H1 (cell line): Measurements from ENCODE around the gene SLC1A2. TPM values are rescaled to one million over a fixed set of nuclear protein-coding genes. Genes with fewer than 3 reads are reported as not detected.

ENCODE experiments used
- CTCF ChIA-PET: fragments of 300-600 bp; sonication (Branson Sonifier 250); formaldehyde crosslinking; loops from one replicate; lab custom pipeline; 2021; ENCODE audit not compliant: partially characterized antibody; lab: Charles Lee
- POLR2A ChIA-PET: fragments of 300-600 bp; sonication (Branson Sonifier 250); formaldehyde crosslinking; loops from one replicate; lab custom pipeline; 2021; ENCODE audit warnings: inconsistent platforms; ENCODE audit not compliant: partially characterized antibody; lab: Charles Lee
- DNase-seq, 2 experiments: peaks; one replicate each; pipeline versions ENCODE4 v3.0.0 to v3.0.0-alpha.2; 2010 to 2022; ENCODE audit warnings: low spot score in 2 of 2, low read depth in 1 of 2, mixed read lengths in 1 of 2
- FAIRE-seq: peaks from 2 replicates; lab custom pipeline; 2011; peaks lifted over from hg19 to GRCh38; lab: Jason Lieb, UNC
- H2AFZ ChIP-seq: 2 replicates; pipeline ENCODE4 v1.8.1; 2012; ENCODE audit warnings: low read length, inconsistent platforms
- H2AK5ac ChIP-seq: 2 replicates; pipeline ENCODE4 v1.6.1; 2013; ENCODE audit warnings: low read depth, low read length
- H2BK120ac ChIP-seq: replicated peaks from 2 replicates; pipeline ENCODE3; 2013; ENCODE audit warnings: low read depth, low read length, inconsistent platforms
- H2BK12ac ChIP-seq: 2 replicates; pipeline ENCODE4 v1.6.1; 2013; ENCODE audit warnings: low read depth, low read length
- H2BK15ac ChIP-seq: 2 replicates; pipeline ENCODE4 v1.6.1; 2013; ENCODE audit warnings: low read length
- H2BK20ac ChIP-seq: 2 replicates; pipeline ENCODE4 v1.6.1; 2013; ENCODE audit warnings: low read length
- H2BK5ac ChIP-seq: 2 replicates; pipeline ENCODE4 v1.6.1; 2013; ENCODE audit warnings: low read depth, low read length
- H3K14ac ChIP-seq: 2 replicates; pipeline ENCODE4 v1.6.1; 2013; ENCODE audit warnings: inconsistent platforms; ENCODE audit not compliant: insufficient read length
- H3K18ac ChIP-seq: 2 replicates; pipeline ENCODE4 v1.6.1; 2013; ENCODE audit warnings: low read length; ENCODE audit errors: extremely low read depth
- H3K23ac ChIP-seq: 2 replicates; pipeline ENCODE4 v1.6.1; 2013; ENCODE audit warnings: inconsistent platforms; ENCODE audit not compliant: insufficient read length
- H3K23me2 ChIP-seq: 2 replicates; pipeline ENCODE4 v1.6.1; 2013; ENCODE audit warnings: low read depth, low read length
- H3K27ac ChIP-seq: 2 replicates; pipeline ENCODE4 v1.6.1; 2011; ENCODE audit warnings: low read depth, low read length, inconsistent platforms
- H3K27me3 ChIP-seq, 4 experiments: replicated peaks in 1 of 4; 1 replicate in 1 of 4; 2 replicates in 3 of 4; pipeline versions ENCODE4 v1.6.1 to v1.8.1; 2011 to 2013; ENCODE audit warnings: low read length in 3 of 4, mild to moderate bottlenecking in 3 of 4, inconsistent platforms in 2 of 4, mixed read lengths in 2 of 4, moderate library complexity in 1 of 4; ENCODE audit not compliant: control insufficient read depth in 3 of 4, insufficient read depth in 3 of 4; ENCODE audit errors: extremely low read depth in 1 of 4
- H3K36me3 ChIP-seq, 4 experiments: 2 replicates each; pipeline versions ENCODE4 v1.6.1 to v1.8.1; 2011 to 2013; ENCODE audit warnings: mild to moderate bottlenecking in 4 of 4, low read length in 3 of 4, moderate library complexity in 2 of 4, control low read depth in 1 of 4, inconsistent platforms in 1 of 4; ENCODE audit not compliant: insufficient read depth in 4 of 4, control insufficient read depth in 2 of 4
- H3K4ac ChIP-seq: replicated peaks from 2 replicates; pipeline ENCODE3; 2013; ENCODE audit warnings: low read length, low read depth, mixed read lengths, inconsistent platforms; ENCODE audit not compliant: insufficient read length
- H3K4me1 ChIP-seq, 4 experiments: replicated peaks in 1 of 4; 1 replicate in 1 of 4; 2 replicates in 3 of 4; pipeline versions ENCODE4 v1.6.1 to v1.8.1; 2011 to 2013; ENCODE audit warnings: low read length in 3 of 4, inconsistent platforms in 2 of 4, mixed read lengths in 1 of 4; ENCODE audit not compliant: insufficient read depth in 4 of 4, control insufficient read depth in 3 of 4
- H3K4me2 ChIP-seq, 2 experiments: 2 replicates each; pipeline versions ENCODE4 v1.6.1 to v1.8.1; 2011 to 2013; ENCODE audit warnings: low read depth in 2 of 2, low read length in 2 of 2, control low read depth in 1 of 2, inconsistent platforms in 1 of 2, mild to moderate bottlenecking in 1 of 2; ENCODE audit not compliant: insufficient read depth in 1 of 2
- H3K4me3 ChIP-seq, 4 experiments: fragments of 200-600, 300-600 bp in 1 of 4; sonication (generic), shearing (Covaris generic), sonication (Bioruptor Twin) in 1 of 4; 2 replicates each; pipeline versions ENCODE4 v1.5.1 to v1.8.1; 2011 to 2016; ENCODE audit warnings: low read length in 4 of 4, low read depth in 3 of 4, control low read depth in 2 of 4, inconsistent platforms in 2 of 4, mild to moderate bottlenecking in 2 of 4, mixed read lengths in 1 of 4, moderate library complexity in 1 of 4; ENCODE audit not compliant: insufficient read depth in 2 of 4; ENCODE audit errors: extremely low read depth in 1 of 4
- H3K56ac ChIP-seq: replicated peaks from 2 replicates; pipeline ENCODE3; 2013; ENCODE audit warnings: low read depth, mild to moderate bottlenecking, mixed read lengths, low read length, inconsistent platforms; ENCODE audit not compliant: insufficient read length
- H3K79me1 ChIP-seq: 2 replicates; pipeline ENCODE4 v1.6.1; 2013; ENCODE audit warnings: low read depth, low read length, control low read depth
- H3K79me2 ChIP-seq, 2 experiments: 2 replicates each; pipeline versions ENCODE4 v1.6.1 to v1.8.1; 2012 to 2013; ENCODE audit warnings: low read length in 2 of 2, mild to moderate bottlenecking in 2 of 2, inconsistent platforms in 1 of 2; ENCODE audit not compliant: insufficient read depth in 2 of 2, control insufficient read depth in 1 of 2
- H3K9ac ChIP-seq, 4 experiments: replicated peaks in 1 of 4; 1 replicate in 1 of 4; 2 replicates in 3 of 4; pipeline versions ENCODE4 v1.6.1 to v1.8.1; 2011 to 2013; ENCODE audit warnings: low read depth in 3 of 4, low read length in 3 of 4, control low read depth in 2 of 4, mild to moderate bottlenecking in 2 of 4, moderate library complexity in 2 of 4, inconsistent platforms in 1 of 4; ENCODE audit errors: extremely low read depth in 1 of 4
- H3K9me3 ChIP-seq, 2 experiments: 2 replicates each; pipeline versions ENCODE4 v1.6.1 to v1.8.1; 2012 to 2013; ENCODE audit warnings: mild to moderate bottlenecking in 2 of 2, moderate library complexity in 2 of 2, control low read depth in 1 of 2, inconsistent platforms in 1 of 2, low read depth in 1 of 2, low read length in 1 of 2, mixed read lengths in 1 of 2; ENCODE audit not compliant: insufficient read depth in 2 of 2
- H4K20me1 ChIP-seq, 2 experiments: replicated peaks in 1 of 2; 2 replicates each; pipeline versions ENCODE3 to v1.8.1; 2011 to 2013; ENCODE audit warnings: inconsistent platforms in 2 of 2, low read length in 2 of 2, mild to moderate bottlenecking in 1 of 2; ENCODE audit not compliant: insufficient read depth in 2 of 2, control insufficient read depth in 1 of 2
- H4K5ac ChIP-seq: 2 replicates; pipeline ENCODE4 v1.6.1; 2013; ENCODE audit warnings: low read length, low read depth, mixed read lengths, inconsistent platforms; ENCODE audit not compliant: insufficient read length
- H4K8ac ChIP-seq: 2 replicates; pipeline ENCODE4 v1.8.0; 2013; ENCODE audit warnings: mild to moderate bottlenecking, moderate library complexity, low read length, inconsistent platforms; ENCODE audit not compliant: insufficient read depth; ENCODE audit errors: extremely low read depth
- H4K91ac ChIP-seq: replicated peaks from 2 replicates; pipeline ENCODE3; 2013; ENCODE audit warnings: low read length, mixed read lengths, inconsistent platforms; ENCODE audit not compliant: insufficient read length
- NANOG ChIP-seq: IDR thresholded peaks from 2 replicates; pipeline ENCODE4 v1.6.1; 2011; ENCODE audit warnings: low read length, low read depth, mild to moderate bottlenecking, inconsistent platforms; ENCODE audit not compliant: insufficient read depth, poor library complexity, severe bottlenecking
- NRF1 ChIP-seq: IDR thresholded peaks from 2 replicates; pipeline ENCODE4 v1.6.1; 2011; ENCODE audit warnings: mild to moderate bottlenecking, low read depth, low read length, improper control_type of control experiment
- TAF1 ChIP-seq: IDR thresholded peaks from 2 replicates; pipeline ENCODE4 v1.6.1; 2011; ENCODE audit warnings: mild to moderate bottlenecking, low read depth, low read length
- WGBS, 2 experiments: shearing (Covaris generic) in 1 of 2; methylation state at CpG; one replicate each; pipeline versions ENCODE4 v1.1.6 to v1.1.7; 2013 to 2015; ENCODE audit warnings: low lambda C conversion rate in 2 of 2, mixed read lengths in 2 of 2, inconsistent platforms in 1 of 2, low coverage in 1 of 2, missing lambda C conversion rate in 1 of 2; ENCODE audit not compliant: insufficient replicate concordance in 2 of 2, insufficient coverage in 1 of 2, insufficient read length in 1 of 2; ENCODE audit errors: extremely low coverage in 1 of 2, missing lambda C conversion rate in 1 of 2; 5-methylcytosine and 5-hydroxymethylcytosine counted together
- polyA plus RNA-seq, 7 experiments: library from polyadenylated mRNA; depleted of rRNA in 3 of 7; stranded (reverse) in 5 of 7; unstranded in 2 of 7; fragments of >200 nt in 5 of 7; fragments of 200-250 nt in 2 of 7; gene quantifications; 1 replicate in 5 of 7; 2 replicates in 1 of 7; 4 replicates in 1 of 7; pipeline versions ENCODE4 v1.2.1 to v1.2.3, GENCODE V29; 2011 to 2013; ENCODE audit warnings: missing spikeins in 2 of 7, mixed read lengths in 2 of 7
- total RNA-seq: library from RNA; stranded (reverse); fragmentation: NEBNext Ultra II Directional; extraction: Animal tissue kit (Norgen Biotek cat#: 25700); gene quantifications from 2 replicates; pipeline ENCODE4 v1.2.1, GENCODE V29; 2021

Gene SLC1A2
- total and polyA plus RNA-seq, 2 of the 8 experiments (the other 6 are each of a cell fraction or from before 2014, with no cell fraction given), result 0.57 to 1.2 TPM

DNA sequence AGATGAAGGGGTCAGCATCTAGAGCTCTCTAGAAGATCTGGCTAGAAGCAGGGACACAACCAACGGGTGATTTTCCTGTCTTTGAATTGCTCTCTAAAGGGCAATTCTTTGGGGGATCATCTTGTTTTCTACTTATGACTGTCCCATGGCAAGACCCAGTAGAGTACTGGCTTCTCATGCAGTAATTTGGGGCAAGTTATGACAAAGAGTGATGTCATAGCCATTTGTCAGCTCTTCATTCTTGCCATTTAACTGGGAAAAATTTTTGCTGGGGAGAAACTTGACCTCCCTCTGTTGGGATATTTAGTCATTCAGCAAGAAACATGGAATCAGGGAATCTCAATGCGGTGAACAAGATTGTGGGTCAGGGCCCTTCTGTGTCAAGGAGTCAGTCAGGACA, 80.4 kb downstream of the SLC1A2 start:
- Histone ChIP-seq H2AK5ac (no peak overlapping the region), H3K79me2 (no peaks in the 10 kb centered on the region), H4K8ac (no peak overlapping the region), H3K56ac (no peak overlapping the region), H2AFZ (no peak overlapping the region), H2BK15ac (no peak overlapping the region), H3K27ac (no peak overlapping the region), H3K4me3 (no peak overlapping the region), H2BK120ac (no peak overlapping the region), H3K4me1 (no peaks in the 10 kb centered on the region), H3K14ac (no peak overlapping the region), H2BK12ac (no peak overlapping the region), H2BK20ac (no peak overlapping the region), H3K79me1 (no peaks in the 10 kb centered on the region), H3K27me3 (no peaks in the 10 kb centered on the region), H4K91ac (no peak overlapping the region), H4K5ac (no peak overlapping the region), H3K9ac (no peak overlapping the region), H3K4me2 (no peak overlapping the region), H4K20me1 (no peaks in the 10 kb centered on the region), H3K4ac (no peak overlapping the region), H2BK5ac (no peak overlapping the region), H3K23ac (no peak overlapping the region), H3K36me3 (no peaks in the 10 kb centered on the region), H3K9me3 (no peaks in the 10 kb centered on the region), H3K23me2 (no peaks in the 10 kb centered on the region), H3K18ac (no peak overlapping the region)
- POLR2A ChIA-PET, result no interaction called here
- DNase-seq, result no peak
- CTCF ChIA-PET, result interaction anchor here (0.9 kb wide), 1 partner anchor 752 kb away, joined by 3 read pairs; no protein-coding TSS in a partner anchor
- no peak for FAIRE-seq
- WGBS, 2 experiments, result 91% methylated on average over 2 of the region's 2 CpGs; no CpG with 5 or more reads in 1 of the 2 experiments
- TF ChIP-seq NRF1 (no peak), NANOG (no peak), TAF1 (no peak)
